GM18511 (cell line): Measurements from ENCODE around the gene LMNB1.
"Not testable (repeated sequence)": the region's sequence is repeated elsewhere in the genome, so short reads cannot be mapped to it uniquely, and the experiment has no call there.

ENCODE experiments used
- ATAC-seq: cut with Tn5 transposase; IDR thresholded peaks from one replicate; pipeline ENCODE4 v1.9.1; 2021; ENCODE audit warnings: mild to moderate bottlenecking, moderate library complexity; ENCODE audit not compliant: unreplicated experiment

Gene LMNB1

GRCh38 chr5:126826619-126827215 is 49.8 kb downstream of the LMNB1 start:
- ATAC-seq: no peak

GRCh38 chr5:126829098-126829497 is 52.2 kb downstream of the LMNB1 start:
- no peak for ATAC-seq

- no peak for ATAC-seq
These were observed 53.1 kb downstream of the LMNB1 start for GRCh38 chr5:126830061-126830460.

- no peak for ATAC-seq
These were observed 54.2 kb downstream of the LMNB1 start for GRCh38 chr5:126831156-126831555.

GRCh38 chr5:126836778-126837177 is 59.8 kb downstream of the LMNB1 start:
- no peak for ATAC-seq

- no peak for ATAC-seq
These were observed 60.3 kb downstream of the LMNB1 start for GRCh38 chr5:126837242-126837641.

- ATAC-seq: no peak
These were observed 61.1 kb downstream of the LMNB1 start for GRCh38 chr5:126837906-126838539.

GRCh38 chr5:126839407-126839806 is 62.5 kb downstream of the LMNB1 start:
- not testable (repeated sequence) for ATAC-seq

GRCh38 chr5:126843375-126843774 is 66.4 kb downstream of the LMNB1 start:
- ATAC-seq: not testable (repeated sequence)

GRCh38 chr5:126845470-126846070 is 68.6 kb downstream of the LMNB1 start:
- peak; percentile 94 for ATAC-seq

GRCh38 chr5:126846344-126846743 is 69.4 kb downstream of the LMNB1 start:
- ATAC-seq: no peak

- no peak for ATAC-seq
These were observed 70.0 kb downstream of the LMNB1 start for GRCh38 chr5:126846744-126847455.

GRCh38 chr5:126847456-126847820 is 70.5 kb downstream of the LMNB1 start:
- ATAC-seq: no peak

- no peak for ATAC-seq
These were observed 70.9 kb downstream of the LMNB1 start for GRCh38 chr5:126847826-126848251.

GRCh38 chr5:126848253-126848652 is 71.3 kb downstream of the LMNB1 start:
- ATAC-seq: no peak

- no peak for ATAC-seq
These were observed 72.3 kb downstream of the LMNB1 start for GRCh38 chr5:126849101-126849678.

GRCh38 chr5:126851501-126852011 is 74.6 kb downstream of the LMNB1 start:
- ATAC-seq: no peak

GRCh38 chr5:126852091-126852571 is 75.2 kb downstream of the LMNB1 start:
- peak; percentile 78 for ATAC-seq

- no peak for ATAC-seq
These were observed 75.9 kb downstream of the LMNB1 start for GRCh38 chr5:126852841-126853271.

- not testable (repeated sequence) for ATAC-seq
These were observed 76.8 kb downstream of the LMNB1 start for GRCh38 chr5:126853541-126854307.
